Upper lobe of left lung (tissue), 6 donors: ENCODE results near the gene NME8. TPM values are rescaled to one million over a fixed set of nuclear protein-coding genes. Genes with fewer than 3 reads are reported as not detected.

ENCODE experiments used
- ATAC-seq, 2 donors: fragments of 200-7000 bp; cut with Tn5 transposase; one replicate each; pipeline ENCODE4 v1.9.1; 2022; ENCODE audit warnings: mild to moderate bottlenecking in 2 of 2, moderate library complexity in 2 of 2; ENCODE audit not compliant: low FRiP score in 2 of 2
- DNase-seq, 2 donors: peaks; one replicate each; pipeline ENCODE4 v3.0.0-alpha.2; 2019 to 2020
- H3K27ac ChIP-seq, 4 donors: fragments of 200-600 bp; sonication (generic); one replicate each; pipeline ENCODE4 v1.5.1; 2016 to 2019
- H3K27me3 ChIP-seq, 4 donors: fragments of 200-600 bp; sonication (generic); one replicate each; pipeline ENCODE4 v1.5.1; 2017 to 2019
- H3K36me3 ChIP-seq, 4 donors: fragments of 200-600 bp; sonication (generic); one replicate each; pipeline ENCODE4 v1.5.1; 2016 to 2019
- H3K4me1 ChIP-seq, 4 donors: fragments of 200-600 bp; sonication (generic); one replicate each; pipeline ENCODE4 v1.5.1; 2018 to 2019
- H3K4me3 ChIP-seq, 4 donors: fragments of 200-600 bp; sonication (generic); one replicate each; pipeline ENCODE4 v1.5.1; 2017 to 2019; ENCODE audit warnings: mild to moderate bottlenecking in 2 of 4, moderate library complexity in 1 of 4
- H3K9me3 ChIP-seq, 4 donors: fragments of 200-600 bp; sonication (generic); one replicate each; pipeline ENCODE4 v1.5.1; 2018 to 2019
- EP300 ChIP-seq, 4 donors: sonication (generic); formaldehyde crosslinking; IDR thresholded peaks; one replicate each; pipeline ENCODE4 v1.5.1; 2017; ENCODE audit warnings: antibody characterized with exemption in 4 of 4, control low read depth in 2 of 4
- POLR2A ChIP-seq, 4 donors: fragments of 450-650 bp; IDR thresholded peaks; one replicate each; pipeline ENCODE4 v1.5.1; 2016 to 2017; ENCODE audit warnings: antibody characterized with exemption in 4 of 4, mild to moderate bottlenecking in 2 of 4
- POLR2AphosphoS5 ChIP-seq, 2 donors: sonication (generic); formaldehyde crosslinking; IDR thresholded peaks; one replicate each; pipeline ENCODE4 v1.5.1; 2017; ENCODE audit warnings: antibody characterized with exemption in 2 of 2
- WGBS, 2 donors: methylation state at CpG; one replicate each; pipeline ENCODE4 v1.1.5; 2017 to 2018; 5-methylcytosine and 5-hydroxymethylcytosine counted together
- total RNA-seq, 6 donors: library from RNA; depleted of rRNA in 4 of 6; stranded (reverse); fragments of >200 nt in 4 of 6; gene quantifications; one replicate each; pipeline versions ENCODE4 v1.1.0 to v1.2.1, GENCODE V29; 2016 to 2021
- TF ChIP-seq, protein P1 (sequence below), 6 experiments: fragments of 450-650 bp in 4 of 6; fragments of 200-600 bp in 2 of 6; sonication (generic) in 2 of 6; IDR thresholded peaks; one replicate each; pipeline ENCODE4 v1.5.1; 2016 to 2019; ENCODE audit warnings: antibody characterized with exemption in 6 of 6
- donor health status: DM: no; HTN: no; CAD: no; lungs with moderate emphysema.
- donor health status: DM: no; HTN: yes; CAD: no; lungs with severe emphysema.

Gene NME8
- total RNA-seq, 6 donors from 2014 or later, result 0.91 to 6.3 (median 1.1) TPM; not detected in 2

DNA sequence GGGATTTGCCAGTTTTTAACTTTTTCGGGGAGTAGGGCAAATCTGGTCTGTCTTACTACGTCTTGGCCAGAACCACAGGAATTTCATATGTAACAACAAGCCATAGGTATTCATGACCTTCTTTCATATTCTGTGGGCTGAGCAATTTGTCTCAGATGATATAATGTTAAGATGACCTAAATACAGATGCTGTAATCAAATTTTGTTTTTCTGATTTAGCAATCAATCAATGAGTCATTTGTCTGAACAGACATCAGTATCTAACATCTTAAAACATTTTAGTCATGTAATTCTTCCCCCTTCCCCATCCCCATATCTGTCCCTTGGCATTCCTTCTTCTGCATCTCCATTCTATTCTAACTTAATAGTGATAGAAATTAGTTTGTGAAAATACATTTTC, 24.8 kb upstream of the NME8 start:
- DNase-seq (no peak), ATAC-seq (no peak)
- H3K27ac ChIP-seq, result no peak overlapping the region
- H3K36me3 ChIP-seq, result no peaks in the 10 kb centered on the region
- TF ChIP-seq POLR2A (IDR thresholded peaks at IDR 0.05) (no peak), POLR2AphosphoS5 (IDR thresholded peaks at IDR 0.05) (no peak), EP300 (IDR thresholded peaks at IDR 0.05) (no peak)
- TF ChIP-seq, protein P1, sequence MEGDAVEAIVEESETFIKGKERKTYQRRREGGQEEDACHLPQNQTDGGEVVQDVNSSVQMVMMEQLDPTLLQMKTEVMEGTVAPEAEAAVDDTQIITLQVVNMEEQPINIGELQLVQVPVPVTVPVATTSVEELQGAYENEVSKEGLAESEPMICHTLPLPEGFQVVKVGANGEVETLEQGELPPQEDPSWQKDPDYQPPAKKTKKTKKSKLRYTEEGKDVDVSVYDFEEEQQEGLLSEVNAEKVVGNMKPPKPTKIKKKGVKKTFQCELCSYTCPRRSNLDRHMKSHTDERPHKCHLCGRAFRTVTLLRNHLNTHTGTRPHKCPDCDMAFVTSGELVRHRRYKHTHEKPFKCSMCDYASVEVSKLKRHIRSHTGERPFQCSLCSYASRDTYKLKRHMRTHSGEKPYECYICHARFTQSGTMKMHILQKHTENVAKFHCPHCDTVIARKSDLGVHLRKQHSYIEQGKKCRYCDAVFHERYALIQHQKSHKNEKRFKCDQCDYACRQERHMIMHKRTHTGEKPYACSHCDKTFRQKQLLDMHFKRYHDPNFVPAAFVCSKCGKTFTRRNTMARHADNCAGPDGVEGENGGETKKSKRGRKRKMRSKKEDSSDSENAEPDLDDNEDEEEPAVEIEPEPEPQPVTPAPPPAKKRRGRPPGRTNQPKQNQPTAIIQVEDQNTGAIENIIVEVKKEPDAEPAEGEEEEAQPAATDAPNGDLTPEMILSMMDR (IDR thresholded peaks at IDR 0.05), result no peak
- WGBS, 2 donors, result 73 to 78% methylated on average over 2 of the region's 2 CpGs
- no peaks in the 10 kb centered on the region for H3K27me3 ChIP-seq
- no peaks in the 10 kb centered on the region for H3K4me1 ChIP-seq
- no peak overlapping the region for H3K4me3 ChIP-seq
- H3K9me3 ChIP-seq, result peaks cover 0 to 3% (median 0%) of the 10 kb centered on the region in 4 donors

GRCh38 chr7:37825038-37825437, 23.4 kb upstream of the NME8 start:
- DNase-seq (no peak), ATAC-seq (no peak)
- Histone ChIP-seq H3K4me3 (no peak overlapping the region), H3K27me3 (no peaks in the 10 kb centered on the region), H3K9me3 (peaks cover 0 to 3% (median 0%) of the 10 kb centered on the region in 4 donors), H3K27ac (no peak overlapping the region), H3K4me1 (no peaks in the 10 kb centered on the region), H3K36me3 (no peaks in the 10 kb centered on the region)
- 71 to 84% methylated on average over 2 of the region's 3 CpGs for WGBS, 2 donors
- TF ChIP-seq EP300 (IDR thresholded peaks at IDR 0.05), result no peak
- no peak for TF ChIP-seq POLR2AphosphoS5 (IDR thresholded peaks at IDR 0.05)
- no peak for TF ChIP-seq POLR2A (IDR thresholded peaks at IDR 0.05)
- TF ChIP-seq, protein P1 (IDR thresholded peaks at IDR 0.05), result no peak

GRCh38 chr7:37826825-37827224, 21.6 kb upstream of the NME8 start:
- DNase-seq, result no peak
- WGBS, 2 donors, result 47 to 54% methylated on average over 4 of the region's 4 CpGs
- TF ChIP-seq, protein P1 (IDR thresholded peaks at IDR 0.05), result no peak
- TF ChIP-seq POLR2A (IDR thresholded peaks at IDR 0.05) (no peak), POLR2AphosphoS5 (IDR thresholded peaks at IDR 0.05) (no peak), EP300 (IDR thresholded peaks at IDR 0.05) (no peak)
- no peaks in the 10 kb centered on the region for H3K36me3 ChIP-seq
- no peaks in the 10 kb centered on the region for H3K27me3 ChIP-seq
- no peak overlapping the region for H3K27ac ChIP-seq
- H3K9me3 ChIP-seq, result no peaks in the 10 kb centered on the region
- peak in 1 of 2 donors; percentile 48 for ATAC-seq
- H3K4me1 ChIP-seq, result peaks cover 0 to 2% (median under 1%) of the 10 kb centered on the region in 4 donors
- no peak overlapping the region for H3K4me3 ChIP-seq

GRCh38 chr7:37831244-37831643, 17.2 kb upstream of the NME8 start:
- Histone ChIP-seq H3K36me3 (no peaks in the 10 kb centered on the region), H3K4me3 (no peak overlapping the region), H3K27ac (no peak overlapping the region), H3K27me3 (no peaks in the 10 kb centered on the region), H3K4me1 (peaks cover 7 to 17% (median 13%) of the 10 kb centered on the region in 4 donors), H3K9me3 (no peaks in the 10 kb centered on the region)
- DNase-seq, result peak in 1 of 2 donors; percentile 6
- TF ChIP-seq, protein P1 (IDR thresholded peaks at IDR 0.05), result no peak
- WGBS, 2 donors, result 98 to 100% methylated on average over 1 to 2 of the region's 2 CpGs
- no peak for ATAC-seq

- no peak overlapping the region for H3K4me3 ChIP-seq
- peaks cover 7 to 17% (median 13%) of the 10 kb centered on the region in 4 donors for H3K4me1 ChIP-seq
- ATAC-seq (peak; percentile 86 to 89), DNase-seq (peak; percentile 42 to 83)
- TF ChIP-seq, protein P1 (IDR thresholded peaks at IDR 0.05), result peak in 5 of 6 experiments; percentile 36 to 63 (median 53)
- TF ChIP-seq POLR2AphosphoS5 (IDR thresholded peaks at IDR 0.05) (peak; percentile 11 to 51), EP300 (IDR thresholded peaks at IDR 0.05) (no peak), POLR2A (IDR thresholded peaks at IDR 0.05) (no peak)
- no peaks in the 10 kb centered on the region for H3K27me3 ChIP-seq
- no peaks in the 10 kb centered on the region for H3K36me3 ChIP-seq
- H3K9me3 ChIP-seq, result no peaks in the 10 kb centered on the region
- WGBS, 2 donors, result 11 to 26% methylated on average over 1 to 4 of the region's 4 CpGs
- no peak overlapping the region for H3K27ac ChIP-seq
Observed at GRCh38 chr7:37832194-37832593, 16.2 kb upstream of the NME8 start.
